Immature natural killer cell (primary cell): ENCODE results near the gene RAB11FIP4. TPM values are rescaled to one million over a fixed set of nuclear protein-coding genes. Genes with fewer than 3 reads are reported as not detected.

Experiments used
- DNase-seq, 3 donors: peaks; one replicate each; pipeline ENCODE4 v3.0.0; 2022; ENCODE audit warnings: mixed read lengths in 1 of 3
- H3K27ac Mint-ChIP-seq, 6 donors: one replicate each; pipeline ENCODE4 v1.8.0; 2020; ENCODE audit warnings: mixed read lengths in 6 of 6, mild to moderate bottlenecking in 5 of 6, inconsistent platforms in 4 of 6, moderate library complexity in 3 of 6
- H3K27me3 Mint-ChIP-seq, 3 donors: one replicate each; pipeline ENCODE4 v1.8.0; 2020 to 2021; ENCODE audit warnings: low read depth in 3 of 3, mild to moderate bottlenecking in 3 of 3, mixed read lengths in 3 of 3, moderate library complexity in 3 of 3, inconsistent platforms in 1 of 3
- H3K36me3 Mint-ChIP-seq, 3 donors: one replicate each; pipeline ENCODE4 v1.8.0; 2020; ENCODE audit warnings: mixed read lengths in 3 of 3, inconsistent platforms in 2 of 3, mild to moderate bottlenecking in 2 of 3
- H3K4me1 Mint-ChIP-seq, 2 donors: one replicate each; pipeline ENCODE4 v1.8.0; 2020; ENCODE audit warnings: inconsistent platforms in 2 of 2, mild to moderate bottlenecking in 2 of 2, mixed read lengths in 2 of 2, moderate library complexity in 1 of 2
- H3K4me3 Mint-ChIP-seq, 5 donors: one replicate each; pipeline ENCODE4 v1.8.0; 2020; ENCODE audit warnings: mild to moderate bottlenecking in 5 of 5, mixed read lengths in 5 of 5, inconsistent platforms in 3 of 5, moderate library complexity in 3 of 5
- H3K9me3 Mint-ChIP-seq, 6 donors: one replicate each; pipeline ENCODE4 v1.8.0; 2020; ENCODE audit warnings: mild to moderate bottlenecking in 6 of 6, mixed read lengths in 6 of 6, inconsistent platforms in 4 of 6, moderate library complexity in 3 of 6
- polyA plus RNA-seq, 3 donors: library from polyadenylated mRNA; unstranded; fragments of 300-500 nt; fragmentation: Illumina TruSeq; gene quantifications; one replicate each; pipeline ENCODE4 v1.2.3, GENCODE V29; 2021

RAB11FIP4 gene
- polyA plus RNA-seq, 3 donors from 2014 or later, result 14.2 to 41.8 (median 22.1) TPM

GRCh38 chr17:31488264-31488981, 96.9 kb downstream of the RAB11FIP4 start:
- no peaks in the 10 kb centered on the region for H3K9me3 Mint-ChIP-seq
- peaks cover 3 to 8% (median 6%) of the 10 kb centered on the region in 3 donors for H3K27me3 Mint-ChIP-seq
- H3K36me3 Mint-ChIP-seq, result peaks cover 0 to 3% (median 0%) of the 10 kb centered on the region in 3 donors
- H3K27ac Mint-ChIP-seq, result peak overlapping the region; percentile 90 to 99 (median 95)
- peaks cover 58 to 61% of the 10 kb centered on the region in 2 donors for H3K4me1 Mint-ChIP-seq
- DNase-seq, result peak in 2 of 3 donors; percentile 39 to 46
- peak overlapping the region; percentile 92 to 97 (median 94) for H3K4me3 Mint-ChIP-seq

GRCh38 chr17:31488982-31489294, 97.5 kb downstream of the RAB11FIP4 start:
- H3K36me3 Mint-ChIP-seq, result peaks cover 0 to 3% (median 0%) of the 10 kb centered on the region in 3 donors
- peak overlapping the region; percentile 92 to 97 (median 94) for H3K4me3 Mint-ChIP-seq
- H3K9me3 Mint-ChIP-seq, result no peaks in the 10 kb centered on the region
- H3K27me3 Mint-ChIP-seq, result peaks cover 3 to 9% (median 6%) of the 10 kb centered on the region in 3 donors
- H3K27ac Mint-ChIP-seq, result peak overlapping the region; percentile 90 to 99 (median 95)
- H3K4me1 Mint-ChIP-seq, result peaks cover 64 to 66% of the 10 kb centered on the region in 2 donors
- DNase-seq, result no peak

- peak in 1 of 3 donors; percentile 19 for DNase-seq
- peaks cover 68 to 71% of the 10 kb centered on the region in 2 donors for H3K4me1 Mint-ChIP-seq
- H3K27ac Mint-ChIP-seq, result peak overlapping the region; percentile 87 to 99 (median 95)
- H3K36me3 Mint-ChIP-seq, result peaks cover 0 to 3% (median 0%) of the 10 kb centered on the region in 3 donors
- H3K27me3 Mint-ChIP-seq, result peaks cover 3 to 9% (median 6%) of the 10 kb centered on the region in 3 donors
- H3K9me3 Mint-ChIP-seq, result no peaks in the 10 kb centered on the region
- H3K4me3 Mint-ChIP-seq, result peak overlapping the region; percentile 92 to 97 (median 94)
Measured at GRCh38 chr17:31489295-31490018, 98.0 kb downstream of the RAB11FIP4 start.

DNA sequence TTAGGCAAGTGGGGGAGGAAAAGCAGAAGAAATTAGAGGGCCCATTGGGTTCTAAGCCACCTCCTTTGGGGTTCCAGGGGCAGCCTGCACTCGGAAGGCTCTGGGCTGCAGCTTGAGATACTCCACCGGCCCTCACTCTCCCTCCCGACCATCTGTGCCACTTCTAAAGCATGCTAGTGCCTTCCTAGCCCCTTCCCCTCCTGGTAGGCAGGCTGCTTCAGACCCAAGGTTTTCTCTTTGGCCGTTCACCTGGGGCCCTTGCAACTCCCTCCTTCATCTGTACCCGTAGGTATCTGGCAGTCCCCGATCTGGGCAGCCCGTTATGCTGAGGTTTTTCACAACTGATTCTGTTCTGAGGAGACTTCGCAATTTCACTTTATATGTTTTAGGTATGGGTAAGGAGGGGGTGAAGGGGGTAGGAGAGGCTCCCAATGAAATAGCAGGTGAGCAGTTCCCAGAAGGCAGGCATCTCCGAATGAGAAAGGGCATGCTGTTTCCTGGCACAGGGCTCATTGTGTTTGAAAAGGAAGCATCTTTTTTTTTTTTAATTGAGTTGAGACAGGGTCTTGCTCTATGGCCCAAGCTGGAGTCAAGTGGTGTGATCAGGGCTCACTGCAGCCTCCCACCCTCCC, 98.7 kb downstream of the RAB11FIP4 start:
- peaks cover 0 to 3% (median 0%) of the 10 kb centered on the region in 3 donors for H3K36me3 Mint-ChIP-seq
- H3K9me3 Mint-ChIP-seq, result no peaks in the 10 kb centered on the region
- peaks cover 5 to 9% (median 6%) of the 10 kb centered on the region in 3 donors for H3K27me3 Mint-ChIP-seq
- H3K4me1 Mint-ChIP-seq, result peaks cover 75 to 78% of the 10 kb centered on the region in 2 donors
- DNase-seq, result no peak
- H3K27ac Mint-ChIP-seq, result peak overlapping the region; percentile 87 to 99 (median 95)
- H3K4me3 Mint-ChIP-seq, result peak overlapping the region; percentile 92 to 97 (median 94)

DNA sequence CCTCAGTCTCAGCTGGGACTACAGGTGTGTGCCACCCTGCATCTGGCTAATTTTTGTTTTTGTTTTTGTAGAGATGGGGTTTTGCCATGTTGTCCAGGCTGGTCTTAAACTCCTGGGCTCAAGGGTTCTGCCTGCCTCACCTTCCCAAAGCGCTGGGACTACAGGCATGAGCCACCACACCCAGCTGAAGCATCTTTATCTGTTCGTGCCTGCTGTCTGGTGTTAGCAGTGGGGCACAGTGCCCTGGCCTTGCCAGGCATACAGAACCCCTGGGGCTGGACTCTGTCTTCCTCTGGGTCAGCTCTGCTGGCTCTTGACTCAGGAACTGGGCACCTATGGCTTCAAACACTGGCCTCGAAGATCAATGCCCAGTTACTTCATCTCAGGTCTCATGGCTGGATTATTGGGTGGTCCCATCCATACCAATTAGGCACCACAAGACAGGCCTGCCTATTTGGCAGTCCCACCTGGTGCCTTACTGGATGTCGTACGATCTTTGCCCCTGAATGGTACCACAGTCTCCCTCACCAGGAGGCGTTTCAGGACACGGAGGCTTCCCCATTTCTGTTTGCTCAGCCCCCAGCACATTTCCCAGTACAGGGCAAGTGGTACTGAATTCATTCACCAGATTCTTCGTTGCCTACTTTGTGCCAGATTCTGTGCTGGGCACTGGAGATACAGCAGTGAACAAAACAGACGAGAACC, 99.3 kb downstream of the RAB11FIP4 start:
- Mint-ChIP-seq H3K36me3 (peaks cover 0 to 3% (median 0%) of the 10 kb centered on the region in 3 donors), H3K9me3 (no peaks in the 10 kb centered on the region), H3K4me1 (peaks cover 81 to 85% of the 10 kb centered on the region in 2 donors), H3K27ac (peak overlapping the region; percentile 93 to 99 (median 98)), H3K4me3 (peak overlapping the region; percentile 51 to 97 (median 76)), H3K27me3 (peaks cover 5 to 9% (median 6%) of the 10 kb centered on the region in 3 donors)
- DNase-seq, result no peak

DNA sequence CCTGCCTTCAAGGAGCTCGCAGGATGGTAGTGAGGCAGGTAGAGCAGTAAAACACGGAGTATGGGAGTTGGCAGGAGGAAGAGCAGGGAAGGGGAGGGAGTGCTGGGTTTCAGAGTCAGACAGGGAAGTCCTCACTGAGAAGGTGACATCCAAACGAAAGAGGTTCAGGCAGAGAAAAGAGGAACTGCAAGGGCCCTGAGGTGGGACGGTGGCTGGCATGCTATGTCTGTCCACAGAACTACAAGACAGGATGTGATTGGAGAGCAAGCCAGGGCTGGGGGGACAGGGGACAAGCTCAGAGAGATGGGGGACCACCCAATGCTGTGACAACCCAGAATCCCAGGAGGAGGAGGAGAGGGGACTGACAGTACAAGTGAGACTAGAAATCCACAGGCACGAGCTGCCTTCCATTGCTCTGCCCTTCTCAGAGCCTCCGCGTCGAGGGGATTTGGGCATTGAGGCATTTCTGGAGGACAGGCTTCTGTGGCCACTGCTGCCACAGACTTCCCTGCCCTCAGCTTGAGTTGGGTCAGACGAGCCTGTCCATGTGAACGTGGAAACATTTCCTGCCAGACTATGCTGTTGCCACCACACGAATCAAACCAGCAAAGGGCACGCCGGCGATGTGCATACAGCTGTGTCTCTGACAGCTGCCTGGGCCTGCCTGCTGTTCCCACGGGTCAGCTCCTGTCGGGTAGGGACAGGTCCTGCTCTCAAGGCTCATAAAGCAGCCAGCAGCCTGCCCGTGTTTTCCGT, 100.1 kb downstream of the RAB11FIP4 start:
- H3K4me3 Mint-ChIP-seq, result peak overlapping the region; percentile 49 to 97 (median 66)
- peaks cover 0 to 3% (median 0%) of the 10 kb centered on the region in 3 donors for H3K36me3 Mint-ChIP-seq
- peak overlapping the region; percentile 93 to 99 (median 98) for H3K27ac Mint-ChIP-seq
- H3K27me3 Mint-ChIP-seq, result peaks cover 5 to 9% (median 6%) of the 10 kb centered on the region in 3 donors
- no peak for DNase-seq
- H3K4me1 Mint-ChIP-seq, result peaks cover 87 to 91% of the 10 kb centered on the region in 2 donors
- H3K9me3 Mint-ChIP-seq, result no peaks in the 10 kb centered on the region

DNA sequence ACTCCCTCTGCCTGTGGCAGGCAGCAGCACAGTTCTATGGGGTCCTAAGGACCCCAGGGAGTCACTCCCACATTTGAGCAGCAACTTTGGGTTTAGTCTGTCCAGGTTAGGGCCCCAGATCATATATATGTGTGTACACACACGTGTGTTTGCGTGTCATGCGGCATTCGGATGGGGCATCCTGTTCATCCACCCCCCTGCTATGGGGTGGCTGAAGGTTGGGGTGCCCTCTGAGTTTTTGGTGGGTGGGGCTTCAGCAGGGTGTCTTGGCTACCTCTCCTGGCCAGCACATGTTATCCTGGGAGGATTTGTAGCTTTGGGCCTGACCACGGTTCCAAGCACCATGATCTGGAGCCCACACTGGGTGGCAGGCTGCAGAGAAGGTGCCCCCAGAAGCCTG, 100.7 kb downstream of the RAB11FIP4 start:
- Mint-ChIP-seq H3K27me3 (peaks cover 5 to 8% (median 6%) of the 10 kb centered on the region in 3 donors), H3K27ac (peak overlapping the region; percentile 93 to 99 (median 98)), H3K4me3 (peak overlapping the region in 4 of 5 donors; percentile 53 to 97 (median 80)), H3K9me3 (no peaks in the 10 kb centered on the region), H3K36me3 (peaks cover 0 to 3% (median 0%) of the 10 kb centered on the region in 3 donors), H3K4me1 (peaks cover 87 to 89% of the 10 kb centered on the region in 2 donors)
- DNase-seq, result no peak

DNA sequence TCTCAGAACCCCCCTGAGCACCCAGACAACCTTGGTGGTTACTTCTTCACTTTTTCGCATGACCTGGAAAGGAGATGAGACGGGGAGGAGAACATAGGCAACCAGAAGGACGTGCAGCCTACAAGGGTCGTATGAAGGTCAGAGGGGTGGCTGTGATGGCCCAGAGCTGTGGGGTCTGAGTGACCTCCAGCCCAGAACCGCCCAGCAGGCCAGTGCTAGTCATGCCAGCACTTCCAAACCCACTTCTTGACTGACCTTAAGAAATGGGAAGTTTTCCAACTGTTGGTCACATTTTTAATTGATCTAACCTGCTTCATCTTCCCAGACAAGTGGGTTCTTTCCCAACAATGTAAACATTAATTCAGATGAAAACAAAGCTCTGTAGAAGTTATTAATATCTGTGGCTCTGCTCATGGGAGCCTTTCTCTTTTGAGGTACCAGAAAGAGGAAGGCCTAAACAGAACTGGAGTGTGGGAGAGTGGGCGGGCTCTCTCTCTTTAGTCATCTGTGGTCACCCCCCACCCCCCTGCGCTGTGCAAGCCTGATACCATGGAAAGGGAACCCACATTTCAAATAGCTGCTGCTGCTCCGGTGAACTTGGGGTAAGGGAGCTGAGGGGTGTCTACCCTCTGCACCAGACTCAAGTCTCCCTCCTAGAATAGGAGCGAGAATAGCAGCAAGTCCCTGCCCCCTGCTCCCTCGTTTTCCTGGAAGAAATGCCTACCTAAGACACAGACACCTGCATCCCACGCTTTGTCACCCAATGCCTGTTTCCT, 101.6 kb downstream of the RAB11FIP4 start:
- Mint-ChIP-seq H3K36me3 (peaks cover 0 to 3% (median 0%) of the 10 kb centered on the region in 3 donors), H3K4me3 (peak overlapping the region; percentile 78 to 97 (median 81)), H3K27ac (peak overlapping the region; percentile 93 to 99 (median 98)), H3K4me1 (peaks cover 92% of the 10 kb centered on the region in 2 donors), H3K9me3 (no peaks in the 10 kb centered on the region), H3K27me3 (peaks cover 2 to 7% (median 6%) of the 10 kb centered on the region in 3 donors)
- peak in 2 of 3 donors; percentile 34 to 40 for DNase-seq

- peak overlapping the region; percentile 93 to 99 (median 98) for H3K27ac Mint-ChIP-seq
- DNase-seq, result no peak
- peak overlapping the region; percentile 78 to 97 (median 81) for H3K4me3 Mint-ChIP-seq
- peaks cover 98% of the 10 kb centered on the region in 2 donors for H3K4me1 Mint-ChIP-seq
- peaks cover 0 to 3% (median 0%) of the 10 kb centered on the region in 3 donors for H3K36me3 Mint-ChIP-seq
- no peaks in the 10 kb centered on the region for H3K9me3 Mint-ChIP-seq
- H3K27me3 Mint-ChIP-seq, result peaks cover 2 to 8% (median 6%) of the 10 kb centered on the region in 3 donors
Measured at GRCh38 chr17:31493656-31494155, 102.2 kb downstream of the RAB11FIP4 start.

GRCh38 chr17:31494259-31495021, 103.0 kb downstream of the RAB11FIP4 start:
- Mint-ChIP-seq H3K27me3 (peaks cover 2 to 8% (median 2%) of the 10 kb centered on the region in 3 donors), H3K4me3 (peak overlapping the region; percentile 78 to 97 (median 81)), H3K9me3 (no peaks in the 10 kb centered on the region), H3K27ac (peak overlapping the region; percentile 93 to 99 (median 98)), H3K36me3 (peaks cover 0 to 3% (median 0%) of the 10 kb centered on the region in 3 donors), H3K4me1 (peaks cover 98% of the 10 kb centered on the region in 2 donors)
- peak; percentile 76 to 82 (median 77) for DNase-seq
